Measurements from ENCODE around the gene RETREG2.

GRCh38 chr2:219173176-219173575 lies 4.9 kb upstream of the RETREG2 start:
- no peak for TF ChIP-seq CSRNP3 (CRISPR knock-in tag; IDR thresholded peaks at IDR 0.05)
- TF ChIP-seq TOX (CRISPR knock-in tag; IDR thresholded peaks at IDR 0.05; ENCODE audit: borderline replicate concordance) = no peak
- no peak for TF ChIP-seq SNAI2 (CRISPR knock-in tag; IDR thresholded peaks at IDR 0.05)
- TF ChIP-seq ZNF70 (CRISPR knock-in tag; IDR thresholded peaks at IDR 0.05) = no peak
- no peak for TF ChIP-seq TSHZ2 (CRISPR knock-in tag; IDR thresholded peaks at IDR 0.05)
- no peak for TF ChIP-seq CREB5 (CRISPR knock-in tag; IDR thresholded peaks at IDR 0.05; ENCODE audit: low read depth)
- no peak for TF ChIP-seq ZFP30 (CRISPR knock-in tag; IDR thresholded peaks at IDR 0.05)
- no peak for TF ChIP-seq ZNF565 (CRISPR knock-in tag; conservative IDR thresholded peaks at IDR 0.05; ENCODE audit: low read depth)
- no peak for TF ChIP-seq ESRRG (CRISPR knock-in tag; IDR thresholded peaks at IDR 0.05)
- no peak for TF ChIP-seq ISL1 (CRISPR knock-in tag; IDR thresholded peaks at IDR 0.05)
- no peak for TF ChIP-seq PATZ1 (CRISPR knock-in tag; IDR thresholded peaks at IDR 0.05; ENCODE audit: borderline replicate concordance)
- no peak for TF ChIP-seq ARNTL (CRISPR knock-in tag; IDR thresholded peaks at IDR 0.05; ENCODE audit: borderline replicate concordance, low read depth)
- no peak for TF ChIP-seq ZC3H10 (CRISPR knock-in tag; IDR thresholded peaks at IDR 0.05)

Measured in SK-N-SH treated with all-trans-retinoic acid at 6 μM for 48 hours (cell line).